ENCODE measurements around the gene ABCC3. TPM values are rescaled to one million over a fixed set of nuclear protein-coding genes. Genes with fewer than 3 reads are reported as not detected.

Gene ABCC3
- total RNA-seq, 1 donor from 2014 or later, result 0.67 TPM

DNA sequence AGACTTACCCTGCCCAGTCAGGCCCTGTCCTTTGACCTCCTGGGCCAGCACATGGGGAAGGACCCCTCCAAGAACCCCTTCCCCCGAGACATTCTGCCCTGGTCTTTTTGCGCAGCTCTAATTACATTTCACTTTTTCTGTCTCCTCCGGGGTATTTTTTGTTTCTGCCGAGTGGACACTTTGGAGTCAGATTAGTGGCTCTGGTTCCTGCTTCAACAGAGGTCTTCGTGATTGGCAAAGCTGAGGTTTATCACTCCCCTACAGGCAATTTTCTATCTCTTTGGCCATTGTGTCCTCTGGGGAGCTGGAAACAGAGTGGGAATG, 49.6 kb downstream of the ABCC3 start:
- H3K36me3 Mint-ChIP-seq (ENCODE audit: low read depth, unreplicated experiment), result no peaks in the 10 kb centered on the region
- H3K27me3 Mint-ChIP-seq (ENCODE audit: unreplicated experiment), result peaks cover 4% of the 10 kb centered on the region
- no peak overlapping the region for H3K27ac Mint-ChIP-seq (ENCODE audit: unreplicated experiment)
- H3K4me1 Mint-ChIP-seq (ENCODE audit: unreplicated experiment), result peaks cover 6% of the 10 kb centered on the region
- TF ChIP-seq CTCF (IDR thresholded peaks at IDR 0.05; ENCODE audit: unreplicated experiment), result no peak
- DNase-seq (ENCODE audit: low spot score), result no peak
- no peaks in the 10 kb centered on the region for H3K9me3 Mint-ChIP-seq (ENCODE audit: unreplicated experiment)
- no peak overlapping the region for H3K4me3 Mint-ChIP-seq (ENCODE audit: unreplicated experiment)

DNA sequence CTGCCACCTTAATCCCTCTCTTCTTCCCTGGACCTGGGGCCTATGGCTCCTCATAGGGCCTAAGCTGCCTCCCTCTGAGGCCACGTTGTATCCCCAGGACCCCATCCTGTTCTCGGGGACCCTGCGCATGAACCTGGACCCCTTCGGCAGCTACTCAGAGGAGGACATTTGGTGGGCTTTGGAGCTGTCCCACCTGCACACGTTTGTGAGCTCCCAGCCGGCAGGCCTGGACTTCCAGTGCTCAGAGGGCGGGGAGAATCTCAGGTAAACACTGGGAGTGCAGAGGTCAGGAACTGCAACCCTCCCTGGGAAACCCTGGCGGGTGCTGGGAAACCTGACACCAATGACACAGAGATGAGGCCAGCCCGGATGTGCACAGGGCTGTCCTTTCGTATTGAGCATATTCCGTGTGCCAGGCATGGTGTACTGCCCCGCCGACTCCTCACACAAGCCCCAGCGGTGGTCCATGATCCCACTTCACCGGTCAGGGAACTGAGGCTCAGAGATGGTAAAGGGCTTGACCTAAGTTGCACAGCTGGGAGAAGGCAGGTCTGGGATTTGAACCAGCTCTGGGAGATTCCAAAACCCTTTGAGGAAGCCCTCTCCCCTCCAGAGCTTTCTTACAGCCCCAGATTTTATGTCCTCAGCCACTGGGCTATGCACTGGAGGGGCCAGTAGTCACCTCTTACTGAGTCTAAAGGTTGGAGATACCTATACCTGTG, 50.1 kb downstream of the ABCC3 start:
- no peak for TF ChIP-seq CTCF (IDR thresholded peaks at IDR 0.05; ENCODE audit: unreplicated experiment)
- H3K27me3 Mint-ChIP-seq (ENCODE audit: unreplicated experiment), result peaks cover 4% of the 10 kb centered on the region
- no peaks in the 10 kb centered on the region for H3K9me3 Mint-ChIP-seq (ENCODE audit: unreplicated experiment)
- no peaks in the 10 kb centered on the region for H3K36me3 Mint-ChIP-seq (ENCODE audit: low read depth, unreplicated experiment)
- no peak overlapping the region for H3K4me3 Mint-ChIP-seq (ENCODE audit: unreplicated experiment)
- no peak for DNase-seq (ENCODE audit: low spot score)
- no peak overlapping the region for H3K27ac Mint-ChIP-seq (ENCODE audit: unreplicated experiment)
- peaks cover 6% of the 10 kb centered on the region for H3K4me1 Mint-ChIP-seq (ENCODE audit: unreplicated experiment)

- DNase-seq (ENCODE audit: low spot score), result no peak
- H3K27ac Mint-ChIP-seq (ENCODE audit: unreplicated experiment), result no peak overlapping the region
- TF ChIP-seq CTCF (IDR thresholded peaks at IDR 0.05; ENCODE audit: unreplicated experiment), result no peak
- H3K36me3 Mint-ChIP-seq (ENCODE audit: low read depth, unreplicated experiment), result no peaks in the 10 kb centered on the region
- no peaks in the 10 kb centered on the region for H3K9me3 Mint-ChIP-seq (ENCODE audit: unreplicated experiment)
- peaks cover 9% of the 10 kb centered on the region for H3K4me1 Mint-ChIP-seq (ENCODE audit: unreplicated experiment)
- H3K4me3 Mint-ChIP-seq (ENCODE audit: unreplicated experiment), result no peak overlapping the region
- peaks cover 4% of the 10 kb centered on the region for H3K27me3 Mint-ChIP-seq (ENCODE audit: unreplicated experiment)
Measured at GRCh38 chr17:50685334-50685665, 50.6 kb downstream of the ABCC3 start.

- peaks cover 4% of the 10 kb centered on the region for H3K27me3 Mint-ChIP-seq (ENCODE audit: unreplicated experiment)
- H3K36me3 Mint-ChIP-seq (ENCODE audit: low read depth, unreplicated experiment), result no peaks in the 10 kb centered on the region
- H3K4me3 Mint-ChIP-seq (ENCODE audit: unreplicated experiment), result no peak overlapping the region
- H3K9me3 Mint-ChIP-seq (ENCODE audit: unreplicated experiment), result no peaks in the 10 kb centered on the region
- H3K4me1 Mint-ChIP-seq (ENCODE audit: unreplicated experiment), result peaks cover 9% of the 10 kb centered on the region
- TF ChIP-seq CTCF (IDR thresholded peaks at IDR 0.05; ENCODE audit: unreplicated experiment), result no peak
- DNase-seq (ENCODE audit: low spot score), result no peak
- no peak overlapping the region for H3K27ac Mint-ChIP-seq (ENCODE audit: unreplicated experiment)
Measured at GRCh38 chr17:50685691-50686493, 51.2 kb downstream of the ABCC3 start.
